ENCODE measurements around the gene MCHR1. TPM values are rescaled to one million over a fixed set of nuclear protein-coding genes. Genes with fewer than 3 reads are reported as not detected.
"Not testable (repeated sequence)": the region's sequence is repeated elsewhere in the genome, so short reads cannot be mapped to it uniquely, and the experiment has no call there.

The MCHR1 gene
- total and polyA plus RNA-seq, 2 of the 13 experiments (the other 11 are each of a cell fraction or from before 2014, with no cell fraction given): 0.40 to 0.83 TPM

GRCh38 chr22:40719599-40719998, 40.3 kb downstream of the MCHR1 start (continued):
- no peak for TF ChIP-seq GMEB1 (CRISPR knock-in tag; IDR thresholded peaks at IDR 0.05; ENCODE audit: borderline replicate concordance)
- TF ChIP-seq HCFC1 (IDR thresholded peaks at IDR 0.05; ENCODE audit: low read depth, low read length): no peak
- TF ChIP-seq STAG1 (CRISPR knock-in tag; IDR thresholded peaks at IDR 0.05): peak; percentile 35
- TF ChIP-seq HNF4A (CRISPR knock-in tag; IDR thresholded peaks at IDR 0.05): peak; percentile 75
- TF ChIP-seq HNRNPH1 (optimal IDR thresholded peaks at IDR 0.05; ENCODE audit: low read depth, low read length): no peak
- TF ChIP-seq BHLHE40 (IDR thresholded peaks at IDR 0.05; ENCODE audit: low read length): peak; percentile 21; the same call in 1 of the 2 replicates
- TF ChIP-seq CTCF (CRISPR knock-in tag; IDR thresholded peaks at IDR 0.05): peak; percentile 62

- Histone ChIP-seq H3K4me1 (ENCODE audit: insufficient read depth, low read length) (peaks cover 38% of the 10 kb centered on the region), H3K4me2 (ENCODE audit: low read depth, low read length) (peak overlapping the region; percentile 38)
- CTCF ChIA-PET (ENCODE audit: low intra/inter-chr PET ratio, low total read pairs); H3K36me3 ChIP-seq (replicated peaks in 1 of 2; ENCODE audit: control insufficient read depth in 1 of 2, insufficient read depth in 2 of 2, low read length in 2 of 2); BruUV-seq (replicated peaks); H3K9me3 ChIP-seq (ENCODE audit: low read length); ATAC-seq; H3K27ac ChIP-seq (ENCODE audit: extremely low read length, insufficient read depth, low read length); H2AFZ ChIP-seq (ENCODE audit: low read length); H3K9ac ChIP-seq (ENCODE audit: insufficient read depth, low read depth, low read length); DNase-seq (ENCODE audit: low spot score); intact Hi-C loops (cut with micrococcal nuclease; ENCODE audit: unreplicated experiment); H4K20me1 ChIP-seq (ENCODE audit: insufficient read depth, low read length); H3K79me2 ChIP-seq (ENCODE audit: insufficient read depth, low read length); in situ Hi-C loops (cut with HindIII; ENCODE audit: extremely low pct_ligation_motif_present, low pct_unique_long_range_greater_than_20kb); FAIRE-seq; POLR2A ChIA-PET; H3K27me3 ChIP-seq (ENCODE audit: control insufficient read depth in 1 of 2, insufficient read depth in 2 of 2, low read length in 2 of 2); H3K4me3 ChIP-seq (replicated peaks in 1 of 3; ENCODE audit: insufficient read depth in 1 of 3, low read depth in 2 of 3, low read length in 3 of 3): not testable (repeated sequence)
- WGBS (ENCODE audit: low lambda C conversion rate): 57% methylated on average over 6 of the region's 6 CpGs
- TF ChIP-seq ZNF770 (CRISPR knock-in tag; IDR thresholded peaks at IDR 0.05): 0 out of 2 replicates have a peak, but pooled peaks have one; percentile 47
Measured at GRCh38 chr22:40720156-40720537, 40.9 kb downstream of the MCHR1 start.

Data from HepG2 (cell line).